Mucosa of gallbladder (tissue), 1 donor: ENCODE results near the gene CCDC148. TPM values are rescaled to one million over a fixed set of nuclear protein-coding genes. Genes with fewer than 3 reads are reported as not detected.
"Not testable (repeated sequence)": the region's sequence is repeated elsewhere in the genome, so short reads cannot be mapped to it uniquely, and the experiment has no call there.

ENCODE experiments used
- DNase-seq: peaks from one replicate; pipeline ENCODE4 v3.0.0-alpha.2; 2020; ENCODE audit warnings: low spot score
- total RNA-seq: library from RNA; stranded (reverse); gene quantifications from one replicate; pipeline ENCODE4 v1.2.1, GENCODE V29; 2021
- donor health status: DM: no; HTN: no; CAD: no.

Gene CCDC148
- total RNA-seq, 1 donor from 2014 or later = 3.1 TPM

DNA sequence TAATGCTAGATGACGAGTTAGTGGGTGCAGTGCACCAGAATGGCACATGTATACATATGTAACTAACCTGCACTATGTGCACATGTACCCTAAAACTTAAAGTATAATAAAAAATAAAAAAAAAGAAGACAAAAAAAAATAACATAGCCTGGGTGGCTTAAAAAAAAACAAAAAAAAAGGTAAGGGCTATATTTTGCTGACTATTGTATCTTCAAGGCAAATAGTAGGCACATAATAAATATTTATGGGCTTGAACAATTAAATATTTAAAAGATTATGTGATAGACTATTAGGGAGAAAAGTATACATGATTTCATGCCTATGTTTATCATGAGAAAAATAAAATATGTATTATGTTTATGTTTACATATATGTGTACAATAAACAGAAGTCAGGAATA is 99.4 kb downstream of the CCDC148 start:
- DNase-seq = no peak

DNA sequence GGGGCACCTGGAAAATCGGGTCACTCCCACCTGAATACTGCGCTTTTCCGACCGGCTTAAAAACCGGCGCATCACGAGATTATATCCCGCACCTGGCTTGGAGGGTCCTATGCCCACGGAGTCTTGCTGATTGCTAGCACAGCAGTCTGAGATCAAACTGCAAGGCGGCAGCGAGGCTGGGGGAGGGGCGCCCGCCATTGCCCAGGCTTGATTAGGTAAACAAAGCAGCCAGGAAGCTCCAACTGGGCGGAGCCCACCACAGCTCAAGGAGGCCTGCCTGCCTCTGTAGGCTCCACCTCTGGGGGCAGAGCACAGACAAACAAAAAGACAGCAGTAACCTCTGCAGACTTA is 105.1 kb downstream of the CCDC148 start:
- not testable (repeated sequence) for DNase-seq

DNA sequence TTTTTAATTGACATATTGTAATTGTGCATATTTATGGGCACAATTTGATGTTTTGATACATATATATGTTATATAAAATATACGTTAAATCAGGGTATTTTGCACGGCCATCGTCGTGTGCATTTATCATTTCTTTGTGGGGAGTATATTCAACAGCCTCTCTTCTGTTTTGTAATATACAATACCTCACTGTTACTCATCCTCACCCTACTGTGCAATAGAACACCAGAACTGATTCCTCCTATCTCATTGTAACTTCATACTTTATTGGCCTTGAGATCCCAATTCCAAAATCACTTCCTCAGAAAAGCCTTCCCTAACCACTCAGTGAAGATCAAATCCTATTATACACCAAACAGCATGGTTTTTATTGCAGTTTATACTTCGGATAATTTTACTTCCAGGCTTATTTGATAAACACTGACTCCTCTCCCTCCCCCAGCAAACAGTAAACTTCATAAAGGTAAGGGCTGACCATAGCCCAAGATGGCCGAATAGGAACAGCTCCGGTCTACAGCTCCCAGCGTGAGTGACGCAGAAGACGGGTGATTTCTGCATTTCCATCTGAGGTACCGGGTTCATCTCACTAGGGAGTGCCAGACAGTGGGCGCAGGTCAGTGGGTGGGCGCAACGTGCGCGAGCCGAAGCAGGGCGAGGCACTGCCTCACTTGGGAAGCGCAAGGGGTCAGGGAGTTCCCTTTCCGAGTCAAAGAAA is 105.6 kb downstream of the CCDC148 start:
- not testable (repeated sequence) for DNase-seq

DNA sequence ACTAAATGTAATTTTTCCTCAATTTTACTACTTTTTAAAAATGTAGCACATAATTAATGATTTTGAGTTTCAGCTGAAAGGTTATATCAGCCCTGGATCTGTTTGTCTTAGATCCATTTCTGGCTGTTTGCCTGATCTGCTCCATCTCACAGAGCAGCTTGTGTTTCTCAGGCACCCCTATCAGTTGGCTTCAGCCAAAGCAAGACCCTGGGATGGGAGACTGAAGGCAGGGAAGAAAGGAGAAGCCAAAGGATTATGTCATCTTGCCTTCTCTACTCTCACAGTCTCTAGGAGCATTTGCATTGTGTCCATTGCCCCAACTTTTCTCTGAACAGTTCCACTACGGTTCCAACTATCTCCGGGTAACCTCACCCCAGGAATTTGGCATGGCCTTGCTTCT is 110.5 kb downstream of the CCDC148 start:
- no peak for DNase-seq

DNA sequence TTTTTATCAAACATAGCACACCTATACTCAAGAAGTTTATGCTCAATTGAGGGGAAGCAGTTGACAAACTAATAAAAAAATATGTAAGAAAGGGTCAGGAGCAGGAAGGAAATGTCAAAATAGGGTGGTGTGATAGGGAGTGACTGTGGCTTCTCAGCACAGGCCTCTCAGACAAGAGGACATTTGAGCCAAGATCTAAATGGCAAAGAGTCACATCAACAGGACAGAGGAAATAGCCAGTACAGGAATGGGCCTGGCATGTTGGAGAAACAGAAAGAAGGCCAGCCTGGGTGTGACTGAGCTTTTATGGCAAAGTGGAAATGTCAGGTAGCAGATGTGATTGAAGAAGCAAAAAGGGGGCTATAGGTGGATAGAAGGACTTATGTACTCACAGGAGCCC is 117.0 kb downstream of the CCDC148 start:
- DNase-seq = no peak

DNA sequence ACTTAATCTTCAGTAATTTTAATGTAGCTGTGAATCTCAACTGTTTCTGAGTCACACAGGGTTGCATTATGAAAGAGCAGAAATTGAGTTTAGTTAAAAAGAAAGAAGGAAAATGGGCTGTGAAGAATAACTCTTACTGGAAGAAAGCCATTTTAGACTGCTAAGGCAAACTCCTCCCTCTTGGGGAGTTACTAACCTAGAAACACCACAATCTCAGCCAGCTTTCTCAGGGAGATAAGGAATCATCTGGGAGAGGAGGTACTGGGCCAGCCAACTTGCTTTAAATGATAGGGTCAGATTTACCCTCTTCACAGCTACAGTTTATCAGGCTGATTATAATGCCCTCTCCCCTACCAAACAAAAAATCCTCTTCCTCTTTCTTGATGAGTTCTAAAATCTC is 119.5 kb downstream of the CCDC148 start:
- no peak for DNase-seq

DNA sequence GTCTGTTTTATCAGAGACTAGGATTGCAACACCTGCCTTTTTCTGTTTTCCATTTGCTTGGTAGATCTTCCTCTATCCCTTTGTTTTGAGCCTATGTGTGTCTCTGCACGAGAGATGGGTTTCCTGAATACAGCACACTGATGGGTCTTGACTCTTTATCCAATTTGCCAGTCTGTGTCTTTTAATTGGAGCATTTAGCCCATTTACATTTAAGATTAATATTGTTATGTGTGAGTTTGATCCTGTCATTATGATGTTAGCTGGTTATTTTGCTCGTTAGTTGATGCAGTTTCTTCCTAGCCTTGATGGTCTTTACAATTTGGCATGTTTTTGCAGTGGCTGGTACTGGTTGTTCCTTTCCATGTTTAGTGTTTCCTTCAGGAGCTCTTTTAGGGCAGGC is 124.8 kb downstream of the CCDC148 start:
- DNase-seq = not testable (repeated sequence)

DNA sequence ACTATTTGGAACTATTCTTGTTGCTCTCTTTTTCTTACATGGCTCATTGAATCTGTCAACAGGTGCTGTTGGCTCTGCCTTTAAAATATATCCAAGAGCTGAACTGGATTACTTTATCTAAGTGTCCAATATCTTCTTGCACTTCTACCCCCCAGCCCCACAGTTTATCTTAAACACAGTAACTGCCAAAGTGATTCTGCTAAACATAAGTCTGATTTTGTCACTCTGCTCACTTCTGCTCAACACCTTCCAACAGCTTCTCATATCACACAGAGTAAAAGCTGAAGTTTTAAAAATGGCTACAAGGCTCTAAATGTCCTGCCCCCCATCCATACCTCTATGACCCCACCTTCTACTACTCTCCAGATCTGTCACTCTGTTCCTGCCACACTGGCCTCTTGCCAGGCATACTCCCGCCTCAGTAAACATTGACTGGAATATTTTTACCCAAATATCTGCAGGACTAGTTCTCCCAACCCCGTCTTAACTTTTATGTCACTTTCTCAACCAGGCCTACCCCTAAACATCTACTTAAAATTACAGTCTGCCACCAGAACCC is 130.7 kb downstream of the CCDC148 start:
- DNase-seq = no peak

DNA sequence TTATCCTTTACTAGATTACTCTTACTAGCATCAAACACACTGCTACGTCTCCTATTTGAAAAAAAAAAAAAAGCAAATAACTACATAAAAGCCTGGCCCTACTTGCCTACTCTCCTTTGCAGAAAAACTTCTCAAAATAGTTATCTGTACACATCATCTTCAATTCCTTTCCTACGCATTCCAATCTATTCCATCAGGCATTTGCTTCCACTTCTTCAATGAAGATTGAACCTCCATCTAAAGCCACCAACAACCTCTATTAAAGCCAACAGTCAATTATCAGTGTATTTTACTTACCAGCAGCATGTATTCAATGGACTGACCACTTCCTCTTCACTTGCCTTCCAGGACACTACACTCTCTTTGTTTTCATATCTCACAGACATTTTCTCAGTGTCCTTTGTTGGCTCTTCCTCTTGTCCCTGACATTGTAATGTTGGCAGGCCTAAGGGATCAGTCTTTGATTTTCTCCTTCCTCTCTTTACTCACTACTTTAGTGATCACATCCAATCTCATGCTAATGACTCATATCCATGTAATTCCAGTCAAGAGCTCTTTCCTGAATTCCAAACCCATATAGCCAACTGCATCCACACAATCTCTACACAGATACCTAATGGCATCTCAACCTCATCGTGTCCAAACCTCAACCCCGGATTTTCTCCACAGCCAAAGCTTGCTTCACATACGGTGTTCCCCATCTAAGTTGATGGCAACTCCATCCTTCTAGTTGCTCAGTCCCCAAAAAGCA is 131.3 kb downstream of the CCDC148 start:
- DNase-seq = no peak

DNA sequence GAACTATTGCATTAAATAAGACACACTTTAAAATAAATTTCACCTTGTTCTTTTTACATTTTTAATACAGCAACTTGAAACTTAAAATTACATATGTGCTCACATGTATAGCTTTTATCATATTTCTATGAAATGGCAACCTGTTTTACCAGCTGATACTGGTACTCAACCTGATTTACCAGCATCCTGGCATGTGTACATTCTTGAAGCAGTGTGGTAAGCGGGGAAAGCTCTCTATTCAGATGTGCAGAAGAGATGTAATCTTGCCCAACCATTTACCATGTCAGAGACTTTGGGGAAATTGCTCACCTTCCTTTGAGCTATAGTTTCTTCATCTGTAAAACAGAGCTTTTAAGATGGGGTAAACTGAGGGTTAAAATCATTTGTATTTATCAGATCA is 133.2 kb downstream of the CCDC148 start:
- DNase-seq = no peak

DNA sequence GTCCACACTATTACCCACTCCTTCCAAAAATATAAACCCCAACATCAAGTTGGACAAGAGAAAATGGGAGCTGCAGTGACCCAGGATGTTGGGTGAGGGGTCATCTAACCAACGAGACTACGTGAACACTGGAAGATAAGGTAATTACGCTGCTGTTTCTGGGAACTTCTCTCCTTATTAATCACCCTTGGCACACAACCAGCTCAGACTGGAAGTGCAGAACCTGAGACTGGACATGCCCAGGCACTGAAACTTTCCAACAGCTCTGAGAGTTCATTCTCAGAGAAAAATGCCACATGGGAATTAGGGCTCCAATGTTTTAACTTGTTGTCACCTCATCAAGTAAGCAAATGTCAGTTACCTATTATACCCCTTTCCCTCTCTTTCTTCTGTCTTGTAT is 135.3 kb downstream of the CCDC148 start:
- DNase-seq = no peak

DNA sequence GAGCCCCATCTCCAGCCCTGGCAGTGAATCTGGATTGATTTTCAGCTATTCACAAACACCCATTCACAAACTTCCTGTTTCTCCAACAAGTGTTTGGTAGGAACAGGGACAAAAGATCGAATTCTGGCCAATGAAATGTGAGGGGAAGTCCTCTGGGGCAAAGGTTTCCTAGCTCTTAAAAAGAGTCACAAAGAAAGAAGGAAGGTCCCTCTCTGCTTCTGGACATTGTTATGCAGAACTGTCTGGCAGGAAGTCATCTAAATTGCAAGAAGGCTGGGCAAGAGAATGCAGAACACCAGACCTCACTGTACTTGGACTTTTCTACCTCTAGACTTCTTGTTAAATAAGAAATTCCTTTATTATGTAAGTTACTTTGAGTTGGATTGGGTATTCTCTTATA is 137.3 kb downstream of the CCDC148 start:
- no peak for DNase-seq

DNA sequence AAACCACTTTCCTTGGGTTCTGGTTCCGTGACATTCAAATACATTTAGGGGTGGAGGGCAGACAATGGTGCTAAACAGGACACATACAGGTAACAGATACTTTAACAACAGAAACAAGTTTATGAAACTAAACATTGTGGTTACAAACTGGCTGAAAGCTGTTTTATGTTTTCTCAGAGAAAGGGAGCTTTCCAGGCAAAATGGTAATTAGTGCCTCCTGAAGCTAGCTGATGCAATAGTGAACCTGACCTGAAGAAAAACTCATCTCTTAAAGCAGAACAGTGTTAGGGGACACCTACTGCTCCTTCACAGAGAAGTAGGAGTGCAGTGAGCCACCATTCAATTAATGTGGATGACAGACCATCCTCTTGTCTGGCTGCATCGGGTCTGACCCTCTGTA is 138.9 kb downstream of the CCDC148 start:
- no peak for DNase-seq

DNA sequence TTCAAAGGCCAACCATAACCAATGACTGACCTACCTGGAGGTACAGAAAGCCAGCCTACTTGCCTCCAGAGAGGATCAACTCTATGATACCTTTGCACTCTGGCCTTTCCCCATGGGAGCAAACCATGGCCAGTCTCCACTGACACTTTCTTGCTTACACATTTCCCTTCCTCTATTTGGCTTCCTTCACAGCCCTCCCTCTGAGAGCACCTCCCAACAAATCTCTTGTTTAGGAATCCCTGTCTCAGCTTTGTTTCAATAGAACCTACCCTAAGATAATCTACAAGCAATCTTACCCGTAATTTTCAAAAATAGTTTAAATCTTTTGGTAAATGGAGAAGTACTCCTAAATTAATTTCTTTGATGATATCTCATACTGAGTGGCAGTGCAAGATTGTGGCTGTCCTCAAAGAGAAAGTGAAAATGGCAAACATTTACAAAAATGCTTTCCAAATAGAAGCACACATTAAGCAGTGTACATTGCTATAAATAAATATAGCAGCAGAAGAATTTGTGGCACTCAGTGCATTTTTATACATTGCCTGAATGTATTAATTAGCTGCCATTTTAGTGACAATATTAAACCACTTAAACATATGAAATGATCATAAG is 140.6 kb downstream of the CCDC148 start:
- DNase-seq = no peak

DNA sequence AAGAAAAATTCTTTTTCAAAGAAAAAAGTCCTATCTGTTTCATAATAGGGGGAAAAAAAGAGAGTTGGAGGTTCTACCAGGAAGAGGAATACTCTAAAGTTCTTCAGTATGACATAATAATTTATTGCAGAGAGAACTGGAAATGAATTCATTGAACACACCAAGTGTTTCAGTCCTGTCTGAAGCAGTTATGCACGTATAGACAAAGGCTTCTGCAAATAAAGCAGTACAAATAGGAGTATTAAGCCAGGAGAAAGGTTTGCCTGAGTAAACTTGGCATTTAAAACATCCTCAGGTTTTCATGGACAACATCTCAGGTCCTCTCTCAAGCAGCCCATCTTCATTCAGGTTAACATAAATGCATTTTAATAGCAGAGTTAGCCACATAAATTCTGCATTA is 141.6 kb downstream of the CCDC148 start:
- no peak for DNase-seq

DNA sequence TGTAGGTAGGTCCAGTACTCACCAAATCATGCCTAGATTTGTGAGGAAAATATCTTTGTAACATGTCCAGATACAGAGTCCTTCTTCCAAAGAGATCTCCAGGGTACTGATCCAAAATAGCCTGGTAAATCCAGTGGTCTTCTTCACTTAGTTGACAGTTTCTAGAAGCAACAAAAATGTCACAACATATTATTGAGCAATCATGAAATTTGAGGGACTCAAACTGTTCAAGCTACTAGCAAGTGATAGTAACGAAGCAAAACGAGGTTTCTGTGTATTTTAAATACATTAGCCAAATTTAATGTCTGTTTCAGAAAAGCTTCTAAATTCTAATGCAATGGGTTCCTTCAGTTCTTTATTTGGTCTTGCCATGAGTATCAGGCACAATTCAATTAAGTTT is 142.8 kb downstream of the CCDC148 start:
- no peak for DNase-seq

DNA sequence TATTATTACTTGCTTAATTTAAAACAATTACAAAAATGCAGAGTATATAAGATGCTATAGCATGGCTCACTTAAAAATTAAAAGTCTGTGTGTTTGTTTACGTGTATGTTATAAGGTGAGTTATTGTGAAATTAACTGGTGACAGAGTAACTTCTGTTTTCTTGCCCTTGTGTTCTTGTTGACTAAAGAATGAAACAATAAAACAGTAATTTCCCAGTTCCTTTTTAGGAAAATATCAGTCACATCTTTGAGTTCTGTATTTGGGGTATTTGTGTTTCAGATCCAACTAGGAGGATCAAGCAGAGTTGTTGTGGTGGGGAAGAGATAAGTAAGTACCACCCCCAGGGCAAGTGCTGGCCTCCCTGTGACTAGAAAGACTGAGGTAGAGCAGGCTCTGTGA is 143.6 kb downstream of the CCDC148 start:
- DNase-seq = no peak

DNA sequence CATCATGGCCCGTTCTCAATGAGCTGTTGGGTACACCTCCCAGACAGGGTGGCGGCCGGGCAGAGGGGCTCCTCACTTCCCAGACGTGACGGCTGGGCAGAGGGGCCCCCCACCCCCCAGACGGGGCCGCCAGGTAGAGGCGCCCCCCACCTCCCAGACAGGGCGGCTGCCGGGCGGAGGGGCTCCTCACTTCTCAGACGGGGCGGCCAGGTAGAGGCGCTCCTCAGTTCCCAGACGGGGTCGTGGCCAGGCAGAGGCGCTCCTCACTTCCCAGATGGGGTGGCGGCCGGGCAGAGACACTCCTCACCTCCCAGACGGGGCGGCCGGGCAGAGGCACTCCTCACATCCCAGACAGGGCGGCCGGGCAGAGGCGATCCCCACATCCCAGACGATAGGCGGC is 146.1 kb downstream of the CCDC148 start:
- DNase-seq = not testable (repeated sequence)

DNA sequence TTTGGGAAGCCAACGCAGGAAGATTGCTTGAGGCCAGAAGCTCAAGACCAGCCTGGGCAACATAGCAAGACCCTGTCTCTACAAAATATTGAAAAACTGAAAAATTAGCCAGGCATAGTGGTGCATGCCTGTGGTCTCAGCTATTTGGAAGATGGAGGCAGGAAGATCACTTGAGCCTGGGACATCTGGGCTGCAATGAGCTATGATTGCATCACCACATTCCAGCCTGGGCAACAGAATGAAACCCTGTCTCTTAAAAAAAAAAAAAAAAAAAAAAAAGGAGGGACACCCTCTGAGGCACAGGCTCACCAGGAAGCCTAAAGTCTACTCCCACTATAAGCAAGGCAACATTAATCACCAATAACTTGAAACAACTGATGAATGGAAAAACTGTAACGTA is 151.1 kb downstream of the CCDC148 start:
- DNase-seq = no peak

DNA sequence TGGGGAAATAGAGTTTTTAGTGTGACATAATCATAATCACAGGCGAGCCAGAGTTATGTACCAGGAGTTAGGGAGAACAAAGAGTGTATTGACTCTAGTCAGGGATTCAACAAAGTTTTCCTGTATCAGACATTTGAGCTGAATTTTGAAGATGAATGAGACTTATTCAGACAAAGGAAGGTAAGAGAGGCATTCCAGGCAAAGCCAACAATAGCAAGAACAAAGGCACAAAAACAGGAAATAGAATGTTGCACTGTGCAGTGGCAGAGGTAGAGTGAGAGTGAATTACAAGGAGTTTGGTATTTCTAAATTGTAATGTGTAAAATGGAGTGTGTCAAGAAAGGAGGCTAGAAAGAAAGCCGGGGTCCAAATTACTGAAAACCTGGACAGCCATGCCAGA is 156.2 kb downstream of the CCDC148 start:
- DNase-seq = no peak

DNA sequence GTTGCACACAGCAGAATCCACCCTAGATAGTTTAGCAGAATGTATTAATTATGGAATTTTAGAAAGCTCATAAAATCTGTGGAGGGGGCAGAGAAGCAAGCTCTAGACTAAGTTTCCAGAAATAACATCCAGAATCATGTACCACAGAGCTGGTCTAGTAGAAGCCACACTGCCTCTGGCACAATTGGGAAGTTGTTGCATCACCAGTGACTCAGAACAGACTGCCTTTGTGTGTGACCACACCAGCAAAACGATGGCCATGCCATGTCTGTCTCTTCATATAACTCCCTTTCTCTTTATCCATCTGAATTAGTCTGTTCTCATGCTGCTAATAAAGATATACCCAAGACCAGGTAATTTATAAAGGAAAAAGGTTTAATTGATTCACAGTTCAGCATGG is 158.9 kb downstream of the CCDC148 start:
- DNase-seq = no peak

DNA sequence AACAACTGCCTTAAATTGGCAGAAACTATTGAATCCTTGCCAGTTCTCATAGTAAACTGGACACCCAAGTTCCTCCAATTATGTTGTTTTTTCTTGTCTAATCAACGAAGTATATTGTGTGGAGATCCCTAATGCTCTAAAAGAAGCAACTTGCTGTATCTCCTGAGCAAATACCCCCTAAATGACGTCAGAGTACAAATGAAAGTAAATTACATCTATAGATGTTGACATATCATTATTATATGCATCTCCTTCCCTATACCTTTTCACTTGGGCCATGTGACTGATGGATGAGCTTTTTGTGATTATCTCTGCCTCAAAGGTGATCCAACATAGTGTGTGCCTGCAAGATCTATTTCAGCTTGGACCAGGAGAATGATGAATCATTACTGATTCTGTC is 159.4 kb downstream of the CCDC148 start:
- DNase-seq = no peak

DNA sequence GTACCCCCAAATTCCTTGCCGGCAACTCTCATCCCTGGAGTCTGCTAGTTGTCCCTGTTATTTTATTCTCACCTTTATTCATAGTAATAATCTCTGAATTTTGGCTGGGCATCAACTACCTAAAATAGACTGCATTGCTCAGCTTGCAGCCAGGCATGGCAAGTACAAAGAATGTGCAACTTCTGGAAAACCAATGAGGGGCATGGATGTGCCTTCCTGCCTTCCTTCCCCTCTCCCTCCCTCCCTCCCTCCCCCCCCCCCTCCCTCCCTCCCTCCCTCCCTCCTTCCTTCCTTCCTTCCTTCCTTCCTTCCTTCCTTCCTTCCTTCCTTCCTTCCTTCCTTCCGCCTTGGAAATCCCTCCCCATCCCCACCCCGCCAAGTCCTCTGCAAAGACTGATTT is 162.8 kb downstream of the CCDC148 start:
- DNase-seq = no peak
